CD14-positive monocyte (primary cell): ENCODE data around the gene PIK3R3. TPM values are rescaled to one million over a fixed set of nuclear protein-coding genes. Genes with fewer than 3 reads are reported as not detected.

Experiments used
- DNase-seq, 3 donors: peaks; one replicate each; pipeline ENCODE4 v3.0.0-alpha.2; 2011 to 2022
- H2AFZ ChIP-seq: 2 replicates; pipeline ENCODE4 v1.6.0; 2012; ENCODE audit warnings: mild to moderate bottlenecking, low read depth, low read length, inconsistent platforms; ENCODE audit not compliant: insufficient read depth, poor library complexity, severe bottlenecking
- H3K27ac ChIP-seq, 2 donors: 1 replicate in 1 of 2; 2 replicates in 1 of 2; pipeline ENCODE4 v1.5.1; 2012 to 2013; ENCODE audit warnings: low read length in 2 of 2, control low read depth in 1 of 2, inconsistent platforms in 1 of 2, low read depth in 1 of 2, mild to moderate bottlenecking in 1 of 2
- H3K27me3 ChIP-seq, 2 donors: one replicate each; pipeline versions ENCODE4 v1.6.0 to v1.6.1; 2011 to 2013; ENCODE audit warnings: low read length in 2 of 2; ENCODE audit not compliant: control insufficient read depth in 2 of 2, insufficient read depth in 2 of 2
- H3K36me3 ChIP-seq, 2 donors: replicated peaks in 1 of 2; 1 replicate in 1 of 2; 2 replicates in 1 of 2; pipeline versions ENCODE4 v1.5.1 to v1.6.1; 2012 to 2013; ENCODE audit warnings: low read length in 2 of 2, control low read depth in 1 of 2, inconsistent platforms in 1 of 2, mild to moderate bottlenecking in 1 of 2; ENCODE audit not compliant: insufficient read depth in 2 of 2, control insufficient read depth in 1 of 2
- H3K4me1 ChIP-seq, 2 donors: 1 replicate in 1 of 2; 2 replicates in 1 of 2; pipeline versions ENCODE4 v1.5.1 to v1.6.1; 2012 to 2013; ENCODE audit warnings: low read length in 2 of 2, control low read depth in 1 of 2, inconsistent platforms in 1 of 2, mild to moderate bottlenecking in 1 of 2, moderate library complexity in 1 of 2; ENCODE audit not compliant: insufficient read depth in 2 of 2, control insufficient read depth in 1 of 2
- H3K4me2 ChIP-seq: replicated peaks from 2 replicates; pipeline ENCODE3; 2012; ENCODE audit warnings: low read length, moderate library complexity, mild to moderate bottlenecking; ENCODE audit not compliant: poor library complexity, severe bottlenecking; ENCODE audit errors: extremely low read depth
- H3K4me3 ChIP-seq, 3 experiments: fragments of 200-600 bp in 1 of 3; sonication (generic) in 1 of 3; replicated peaks in 1 of 3; 1 replicate in 2 of 3; 2 replicates in 1 of 3; pipeline ENCODE4 v1.5.1; 2011 to 2013; ENCODE audit warnings: low read length in 3 of 3, mild to moderate bottlenecking in 3 of 3, control low read depth in 2 of 3, low read depth in 2 of 3, inconsistent platforms in 1 of 3, moderate library complexity in 1 of 3
- H3K79me2 ChIP-seq: 2 replicates; pipeline ENCODE4 v1.6.0; 2012; ENCODE audit warnings: mild to moderate bottlenecking, control low read depth, inconsistent platforms, low read length, moderate library complexity; ENCODE audit not compliant: insufficient read depth
- H3K9ac ChIP-seq: 2 replicates; pipeline ENCODE4 v1.6.0; 2017; ENCODE audit warnings: low read length, mild to moderate bottlenecking; ENCODE audit not compliant: insufficient read depth, poor library complexity, severe bottlenecking
- H3K9me3 ChIP-seq, 2 donors: replicated peaks in 1 of 2; 1 replicate in 1 of 2; 2 replicates in 1 of 2; pipeline versions ENCODE4 v1.5.1 to v1.6.1; 2012 to 2013; ENCODE audit warnings: low read length in 2 of 2, control low read depth in 1 of 2; ENCODE audit not compliant: control insufficient read depth in 1 of 2, insufficient read depth in 1 of 2
- H4K20me1 ChIP-seq: 2 replicates; pipeline ENCODE4 v1.6.0; 2012; ENCODE audit warnings: mild to moderate bottlenecking, low read length, control low read depth, moderate library complexity; ENCODE audit not compliant: insufficient read depth
- H3K27ac Mint-ChIP-seq, 7 donors: one replicate each; pipeline ENCODE4 v1.8.0; 2020; ENCODE audit warnings: mild to moderate bottlenecking in 7 of 7, mixed read lengths in 7 of 7, moderate library complexity in 6 of 7, inconsistent platforms in 2 of 7
- H3K27me3 Mint-ChIP-seq, 3 donors: one replicate each; pipeline ENCODE4 v1.8.0; 2021 to 2022; ENCODE audit warnings: low read depth in 3 of 3, mild to moderate bottlenecking in 3 of 3, mixed read lengths in 3 of 3, moderate library complexity in 3 of 3, inconsistent platforms in 1 of 3
- H3K36me3 Mint-ChIP-seq, 2 donors: one replicate each; pipeline ENCODE4 v1.8.0; 2020; ENCODE audit warnings: mixed read lengths in 2 of 2, inconsistent platforms in 1 of 2, mild to moderate bottlenecking in 1 of 2
- H3K4me1 Mint-ChIP-seq: one replicate; pipeline ENCODE4 v1.8.0; 2020; ENCODE audit warnings: mild to moderate bottlenecking, mixed read lengths
- H3K4me3 Mint-ChIP-seq, 2 donors: one replicate each; pipeline ENCODE4 v1.8.0; 2020; ENCODE audit warnings: mild to moderate bottlenecking in 2 of 2, mixed read lengths in 2 of 2, moderate library complexity in 1 of 2
- H3K9me3 Mint-ChIP-seq, 7 donors: one replicate each; pipeline ENCODE4 v1.8.0; 2020 to 2022; ENCODE audit warnings: mixed read lengths in 7 of 7, mild to moderate bottlenecking in 6 of 7, moderate library complexity in 6 of 7, inconsistent platforms in 2 of 7
- CTCF ChIP-seq: fragments of 200-600 bp; IDR thresholded peaks from one replicate; pipeline ENCODE4 v1.8.0; 2022; ENCODE audit warnings: antibody characterized with exemption, mild to moderate bottlenecking
- WGBS: methylation state at CpG from one replicate; pipeline ENCODE4 v1.1.5; 2013; ENCODE audit warnings: missing lambda C conversion rate; ENCODE audit not compliant: insufficient coverage; 5-methylcytosine and 5-hydroxymethylcytosine counted together
- intact Hi-C, 2 donors: fragments of 100-400 bp; cut with micrococcal nuclease; formaldehyde crosslinking; loops; one replicate each; pipeline versions ENCODE4 v1.15.0 to v1.15.1; 2023
- polyA plus RNA-seq, 3 donors: library from polyadenylated mRNA; depleted of rRNA in 1 of 3; unstranded in 2 of 3; stranded (reverse) in 1 of 3; fragments of 300-500 nt in 2 of 3; fragments of >200 nt in 1 of 3; fragmentation: Illumina TruSeq in 2 of 3; gene quantifications; 1 replicate in 2 of 3; 2 replicates in 1 of 3; pipeline ENCODE4 v1.2.3, GENCODE V29; 2012 to 2021

PIK3R3 gene
- polyA plus RNA-seq, 3 donors, result 0.09 to 0.28 (median 0.17) TPM

- Histone ChIP-seq H2AFZ (no peak overlapping the region), H3K79me2 (no peaks in the 10 kb centered on the region), H3K4me2 (no peak overlapping the region), H3K9ac (no peak overlapping the region), H3K36me3 (no peaks in the 10 kb centered on the region), H4K20me1 (no peaks in the 10 kb centered on the region), H3K4me3 (no peak overlapping the region), H3K9me3 (no peaks in the 10 kb centered on the region), H3K4me1 (no peaks in the 10 kb centered on the region), H3K27ac (no peak overlapping the region), H3K27me3 (no peaks in the 10 kb centered on the region)
- DNase-seq, result no peak
- 71% methylated on average over 1 of the region's 1 CpG for WGBS
- Mint-ChIP-seq H3K27ac (no peak overlapping the region), H3K27me3 (peaks cover 0 to 4% (median 2%) of the 10 kb centered on the region in 3 donors), H3K36me3 (no peaks in the 10 kb centered on the region), H3K4me1 (no peaks in the 10 kb centered on the region), H3K4me3 (no peak overlapping the region), H3K9me3 (peaks cover 0 to 2% (median 0%) of the 10 kb centered on the region in 7 donors)
- TF ChIP-seq CTCF, result no peak
- intact Hi-C loops, result no loop called here
Observed at GRCh38 chr1:46153732-46154131, 21.3 kb upstream of the PIK3R3 start.

- H2AFZ ChIP-seq, result no peak overlapping the region
- peaks cover 0 to 4% (median 2%) of the 10 kb centered on the region in 3 donors for H3K27me3 Mint-ChIP-seq
- WGBS, result no CpG with 5 or more reads among the region's 1 CpG
- H3K9me3 ChIP-seq, result no peaks in the 10 kb centered on the region
- H3K79me2 ChIP-seq, result no peaks in the 10 kb centered on the region
- H3K27me3 ChIP-seq, result no peaks in the 10 kb centered on the region
- H3K36me3 Mint-ChIP-seq, result no peaks in the 10 kb centered on the region
- H3K4me3 Mint-ChIP-seq, result no peak overlapping the region
- DNase-seq, result no peak
- intact Hi-C loops, result no loop called here
- H3K36me3 ChIP-seq, result no peaks in the 10 kb centered on the region
- H3K4me3 ChIP-seq, result no peak overlapping the region
- no peaks in the 10 kb centered on the region for H3K4me1 Mint-ChIP-seq
- H4K20me1 ChIP-seq, result no peaks in the 10 kb centered on the region
- no peak overlapping the region for H3K27ac Mint-ChIP-seq
- no peak overlapping the region for H3K4me2 ChIP-seq
- no peak overlapping the region for H3K27ac ChIP-seq
- H3K9ac ChIP-seq, result no peak overlapping the region
- peaks cover 0 to 2% (median 0%) of the 10 kb centered on the region in 7 donors for H3K9me3 Mint-ChIP-seq
- no peaks in the 10 kb centered on the region for H3K4me1 ChIP-seq
- TF ChIP-seq CTCF, result no peak
Observed at GRCh38 chr1:46153228-46153627, 20.8 kb upstream of the PIK3R3 start.
